Measurements from ENCODE around the gene FOXP3. TPM values are rescaled to one million over a fixed set of nuclear protein-coding genes. Genes with fewer than 3 reads are reported as not detected.

FOXP3 gene
- total and polyA plus RNA-seq, 12 donors: 0.04 to 1.2 TPM; not detected in 10

DNA sequence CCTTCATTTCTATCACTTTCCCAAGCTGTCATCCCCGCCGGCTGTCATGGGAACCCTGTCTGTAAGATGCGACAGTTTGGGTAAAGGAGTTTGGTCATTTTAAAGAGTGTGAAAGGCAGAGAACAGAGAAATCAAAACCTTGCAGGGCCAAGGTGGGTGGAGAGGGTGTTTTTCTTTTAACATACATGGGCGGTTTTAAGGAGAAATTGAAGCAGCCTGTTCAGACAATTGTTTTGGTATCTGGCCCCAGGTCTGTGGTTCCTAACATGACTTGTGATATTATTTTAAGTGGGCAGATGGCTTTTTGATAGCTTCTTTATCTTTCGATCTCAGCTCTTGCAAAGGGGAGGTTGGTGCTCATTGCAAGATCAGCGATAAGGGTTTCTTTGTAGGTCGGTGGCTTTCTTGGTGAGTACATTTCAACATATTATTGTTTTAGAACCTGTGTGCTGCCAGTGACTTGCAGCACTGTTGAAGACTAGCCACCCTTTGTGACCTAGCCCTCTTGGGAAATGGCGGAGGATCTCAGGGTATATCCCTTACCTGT lies 8.7 kb upstream of the FOXP3 start:
- ATAC-seq: no peak
- no peak overlapping the region for H3K4me3 ChIP-seq
- H3K4me1 ChIP-seq: peaks cover 0 to 51% (median 23%) of the 10 kb centered on the region in 9 donors
- H3K36me3 ChIP-seq: no peaks in the 10 kb centered on the region
- TF ChIP-seq CTCF (IDR thresholded peaks at IDR 0.05): no peak
- no peak for DNase-seq
- intact Hi-C loops (cut with DNase I): loop anchor here in 2 of 10 donors (10.0 kb wide), 1 partner anchor 78 kb away; no protein-coding TSS in a partner anchor
- peaks cover 0 to 4% (median 0%) of the 10 kb centered on the region in 7 donors for H3K27me3 ChIP-seq
- WGBS, 2 donors: 79 to 87% methylated on average over 8 of the region's 8 CpGs
- H3K9me3 ChIP-seq: no peaks in the 10 kb centered on the region
- no peak overlapping the region for H3K27ac ChIP-seq

- no peaks in the 10 kb centered on the region for H3K9me3 ChIP-seq
- DNase-seq: no peak
- no peak overlapping the region for H3K4me3 ChIP-seq
- no peak for TF ChIP-seq CTCF (IDR thresholded peaks at IDR 0.05)
- no peak overlapping the region for H3K27ac ChIP-seq
- 55 to 59% methylated on average over 6 of the region's 6 CpGs for WGBS, 2 donors
- no peaks in the 10 kb centered on the region for H3K36me3 ChIP-seq
- intact Hi-C loops (cut with DNase I): loop anchor here in 2 of 10 donors (10.0 kb wide), 1 partner anchor 78 kb away; no protein-coding TSS in a partner anchor
- ATAC-seq: no peak
- peaks cover 0 to 51% (median 23%) of the 10 kb centered on the region in 9 donors for H3K4me1 ChIP-seq
- H3K27me3 ChIP-seq: peaks cover 0 to 4% (median 0%) of the 10 kb centered on the region in 7 donors
Measured at GRCh38 chrX:49272421-49272820, 7.9 kb upstream of the FOXP3 start.

- H3K27ac ChIP-seq: peak overlapping the region in 2 of 10 donors; percentile 85 to 96
- intact Hi-C loops (cut with DNase I): loop anchor here in 2 of 10 donors (10.0 kb wide), 1 partner anchor 77 kb away; no protein-coding TSS in a partner anchor
Measured at GRCh38 chrX:49271341-49271740, 6.8 kb upstream of the FOXP3 start.

More at GRCh38 chrX:49271341-49271740, 6.8 kb upstream of the FOXP3 start:
- Histone ChIP-seq H3K4me3 (peak overlapping the region in 1 of 10 donors; percentile 74), H3K27me3 (peaks cover 0 to 4% (median 0%) of the 10 kb centered on the region in 7 donors), H3K9me3 (no peaks in the 10 kb centered on the region), H3K36me3 (no peaks in the 10 kb centered on the region), H3K4me1 (peaks cover 0 to 42% (median 23%) of the 10 kb centered on the region in 9 donors)
- WGBS, 2 donors: 70 to 74% methylated on average over 2 of the region's 2 CpGs
- DNase-seq (no peak), ATAC-seq (no peak)
- no peak for TF ChIP-seq CTCF (IDR thresholded peaks at IDR 0.05)
